Body of pancreas (tissue), 4 donors: ENCODE measurements around the gene PGAP2.

Experiments
- POLR2A ChIP-seq, 3 donors: fragments of 450-650 bp; IDR thresholded peaks; one replicate each; pipeline ENCODE4 v1.6.1; 2016; ENCODE audit warnings: antibody characterized with exemption in 3 of 3, mild to moderate bottlenecking in 2 of 3
- TF ChIP-seq, protein P1 (sequence below), 7 experiments: fragments of 450-650 bp in 4 of 7; fragments of 200-600 bp in 3 of 7; sonication (generic) in 3 of 7; IDR thresholded peaks; one replicate each; pipeline ENCODE4 v1.5.1; 2016 to 2019; ENCODE audit warnings: antibody characterized with exemption in 7 of 7

DNA sequence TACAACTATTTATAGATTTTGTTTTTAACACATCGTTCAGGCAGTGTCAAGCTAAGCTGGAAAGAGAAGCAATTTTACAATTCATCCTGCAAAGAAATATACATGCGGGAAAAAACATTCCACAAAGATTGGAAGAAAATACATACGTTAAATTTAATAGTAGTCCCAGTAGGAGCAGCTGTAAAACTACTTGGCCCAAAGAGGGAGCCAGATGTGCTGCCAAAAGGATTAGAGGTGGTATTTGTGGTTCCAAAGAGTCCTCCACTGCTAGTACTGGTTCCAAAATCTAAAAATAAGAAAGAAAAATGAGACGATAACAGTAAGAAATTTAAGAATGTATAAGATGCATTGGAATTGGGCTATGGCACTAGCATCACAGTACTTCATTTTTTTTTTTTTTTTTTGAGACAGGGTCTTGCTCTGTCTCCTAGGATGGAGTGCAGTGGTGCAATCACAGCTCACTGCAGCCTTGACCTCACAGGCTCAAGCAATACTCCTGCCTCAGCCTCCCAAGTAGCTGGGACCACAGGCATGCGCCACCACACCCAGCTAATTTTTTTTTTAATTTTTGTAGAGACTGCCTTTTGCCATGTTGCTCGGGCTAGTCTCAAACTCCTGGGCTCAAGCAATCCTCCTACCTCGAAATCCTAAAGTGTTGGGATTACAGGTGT lies 32.5 kb upstream of the PGAP2 start:
- TF ChIP-seq, protein P1, sequence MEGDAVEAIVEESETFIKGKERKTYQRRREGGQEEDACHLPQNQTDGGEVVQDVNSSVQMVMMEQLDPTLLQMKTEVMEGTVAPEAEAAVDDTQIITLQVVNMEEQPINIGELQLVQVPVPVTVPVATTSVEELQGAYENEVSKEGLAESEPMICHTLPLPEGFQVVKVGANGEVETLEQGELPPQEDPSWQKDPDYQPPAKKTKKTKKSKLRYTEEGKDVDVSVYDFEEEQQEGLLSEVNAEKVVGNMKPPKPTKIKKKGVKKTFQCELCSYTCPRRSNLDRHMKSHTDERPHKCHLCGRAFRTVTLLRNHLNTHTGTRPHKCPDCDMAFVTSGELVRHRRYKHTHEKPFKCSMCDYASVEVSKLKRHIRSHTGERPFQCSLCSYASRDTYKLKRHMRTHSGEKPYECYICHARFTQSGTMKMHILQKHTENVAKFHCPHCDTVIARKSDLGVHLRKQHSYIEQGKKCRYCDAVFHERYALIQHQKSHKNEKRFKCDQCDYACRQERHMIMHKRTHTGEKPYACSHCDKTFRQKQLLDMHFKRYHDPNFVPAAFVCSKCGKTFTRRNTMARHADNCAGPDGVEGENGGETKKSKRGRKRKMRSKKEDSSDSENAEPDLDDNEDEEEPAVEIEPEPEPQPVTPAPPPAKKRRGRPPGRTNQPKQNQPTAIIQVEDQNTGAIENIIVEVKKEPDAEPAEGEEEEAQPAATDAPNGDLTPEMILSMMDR (IDR thresholded peaks at IDR 0.05): no peak
- no peak for TF ChIP-seq POLR2A (IDR thresholded peaks at IDR 0.05)
